Loucy (cell line): ENCODE results near the gene OR1A2.

Source experiments
- EZH2phosphoT487 ChIP-seq: fragments of 200-600 bp; IDR thresholded peaks from 2 replicates; pipeline ENCODE4 v1.6.1; 2018; ENCODE audit warnings: antibody characterized with exemption, mild to moderate bottlenecking, moderate library complexity, borderline replicate concordance
- TF ChIP-seq, protein P1 (sequence below): fragments of 200-600 bp; sonication (generic); conservative IDR thresholded peaks from 2 replicates; pipeline ENCODE4 v1.5.1; 2014; ENCODE audit warnings: mild to moderate bottlenecking, antibody characterized with exemption, low read length

DNA sequence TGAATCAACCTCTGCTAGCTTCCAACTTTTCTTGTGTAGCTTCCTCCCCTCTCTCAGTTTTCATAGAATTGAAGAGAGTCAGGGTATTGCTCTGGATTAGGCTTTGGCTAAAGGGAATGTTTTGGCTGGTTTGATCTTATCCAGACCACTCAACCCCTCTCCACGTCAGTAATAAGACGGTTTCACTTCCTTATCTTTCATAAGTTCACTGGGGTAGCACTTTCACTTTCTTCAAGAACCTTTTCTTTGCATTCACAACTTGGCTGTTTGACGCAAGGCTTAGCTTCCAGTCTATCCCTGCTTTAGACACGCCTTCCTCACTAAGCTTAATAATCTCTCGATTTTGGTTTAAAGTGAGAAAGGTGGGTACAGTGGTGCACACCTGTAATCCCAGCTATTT is 29.7 kb upstream of the OR1A2 start:
- TF ChIP-seq, protein P1, sequence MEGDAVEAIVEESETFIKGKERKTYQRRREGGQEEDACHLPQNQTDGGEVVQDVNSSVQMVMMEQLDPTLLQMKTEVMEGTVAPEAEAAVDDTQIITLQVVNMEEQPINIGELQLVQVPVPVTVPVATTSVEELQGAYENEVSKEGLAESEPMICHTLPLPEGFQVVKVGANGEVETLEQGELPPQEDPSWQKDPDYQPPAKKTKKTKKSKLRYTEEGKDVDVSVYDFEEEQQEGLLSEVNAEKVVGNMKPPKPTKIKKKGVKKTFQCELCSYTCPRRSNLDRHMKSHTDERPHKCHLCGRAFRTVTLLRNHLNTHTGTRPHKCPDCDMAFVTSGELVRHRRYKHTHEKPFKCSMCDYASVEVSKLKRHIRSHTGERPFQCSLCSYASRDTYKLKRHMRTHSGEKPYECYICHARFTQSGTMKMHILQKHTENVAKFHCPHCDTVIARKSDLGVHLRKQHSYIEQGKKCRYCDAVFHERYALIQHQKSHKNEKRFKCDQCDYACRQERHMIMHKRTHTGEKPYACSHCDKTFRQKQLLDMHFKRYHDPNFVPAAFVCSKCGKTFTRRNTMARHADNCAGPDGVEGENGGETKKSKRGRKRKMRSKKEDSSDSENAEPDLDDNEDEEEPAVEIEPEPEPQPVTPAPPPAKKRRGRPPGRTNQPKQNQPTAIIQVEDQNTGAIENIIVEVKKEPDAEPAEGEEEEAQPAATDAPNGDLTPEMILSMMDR = no peak
- no peak for TF ChIP-seq EZH2phosphoT487
